Activated CD8-positive, alpha-beta memory T cell treated with anti-CD3 and anti-CD28 coated beads, Interleukin-2, amount 10 ng/mL, durations not matched to agents 7 days and 5 days (primary cell): Measurements from ENCODE around the gene IFITM5. TPM values are rescaled to one million over a fixed set of nuclear protein-coding genes. Genes with fewer than 3 reads are reported as not detected.

ENCODE experiments used
- ATAC-seq: fragments of 150-1000 bp; cut with Tn5 transposase; one replicate; pipeline ENCODE4 v1.10.0; 2021; ENCODE audit warnings: moderate library complexity
- CTCF ChIA-PET: fragments of 350-600 bp; sonication (Branson Sonifier 250); formaldehyde crosslinking; loops from one replicate; lab custom pipeline; 2021; ENCODE audit warnings: antibody characterized with exemption; lab: Charles Lee
- DNase-seq: peaks from one replicate; pipeline ENCODE4 v3.0.0-alpha.2; 2020
- H3K27ac Mint-ChIP-seq: one replicate; pipeline ENCODE4 v1.8.0; 2021; ENCODE audit warnings: mild to moderate bottlenecking, mixed read lengths
- H3K27me3 Mint-ChIP-seq: one replicate; pipeline ENCODE4 v1.8.0; 2021; ENCODE audit warnings: mixed read lengths
- H3K36me3 Mint-ChIP-seq: one replicate; pipeline ENCODE4 v1.8.0; 2021; ENCODE audit warnings: mild to moderate bottlenecking, mixed read lengths
- H3K4me1 Mint-ChIP-seq: one replicate; pipeline ENCODE4 v1.8.0; 2021; ENCODE audit warnings: mixed read lengths
- H3K4me3 Mint-ChIP-seq: one replicate; pipeline ENCODE4 v1.8.0; 2021; ENCODE audit warnings: mild to moderate bottlenecking, moderate library complexity, mixed read lengths
- H3K9me3 Mint-ChIP-seq: one replicate; pipeline ENCODE4 v1.8.0; 2022; ENCODE audit warnings: low read depth, mixed read lengths
- total RNA-seq, 2 experiments: library from RNA; stranded (reverse); gene quantifications; one replicate each; pipeline ENCODE4 v1.2.3, GENCODE V29; 2021

Gene IFITM5
- total RNA-seq, 2 experiments from 2014 or later: not detected

DNA sequence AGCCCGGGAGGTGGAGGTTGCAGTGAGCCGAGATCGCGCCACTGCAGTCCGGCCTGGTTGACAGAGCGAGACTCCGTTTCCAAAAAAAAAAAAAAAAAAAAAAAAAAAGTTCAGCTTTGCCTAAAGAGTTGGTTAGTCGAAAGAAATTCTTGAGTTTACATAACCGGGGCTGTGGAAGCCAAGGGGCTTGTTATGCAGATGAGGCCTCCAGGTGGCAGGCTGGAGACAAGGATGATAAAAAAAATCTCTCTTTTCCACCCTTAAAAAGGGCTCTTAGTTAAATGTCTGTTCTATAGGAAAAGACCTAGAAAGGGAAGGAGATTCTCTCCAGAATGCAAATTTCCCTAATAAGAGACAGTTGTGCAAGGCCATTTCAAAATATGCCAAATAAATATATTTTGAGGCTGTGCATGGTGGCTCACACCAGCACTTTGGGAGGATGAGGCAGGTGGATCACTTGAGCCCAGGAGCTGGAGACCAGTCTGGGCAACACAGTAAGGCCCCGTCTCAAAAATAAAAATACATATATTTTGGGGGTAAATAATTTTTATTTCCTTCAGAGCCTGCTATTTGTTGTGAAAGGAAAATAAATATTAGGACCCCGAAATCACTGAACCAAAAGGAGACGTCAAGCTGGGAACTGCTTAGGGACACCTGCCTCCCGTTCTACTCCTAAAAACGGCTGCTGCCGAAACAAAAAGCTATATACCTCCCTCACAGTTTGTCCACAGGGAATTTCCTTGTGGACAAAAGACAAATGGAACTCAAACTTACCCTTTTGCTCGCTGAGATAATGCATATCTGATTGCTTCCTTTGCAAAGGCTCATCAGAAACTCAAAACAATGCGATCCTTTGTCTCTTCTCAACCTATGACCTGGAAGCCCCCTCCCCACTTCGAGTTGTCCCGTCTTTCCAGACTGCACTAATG lies 5.9 kb upstream of the IFITM5 start:
- peaks cover 46% of the 10 kb centered on the region for H3K4me1 Mint-ChIP-seq
- CTCF ChIA-PET: interaction anchor here (0.7 to 5.8 kb wide), 26 partner anchors 11 to 421 kb away, joined by 3 to 54 read pairs (median 6); partner anchors contain the start of genes NLRP6, PGGHG and PTDSS2
- ATAC-seq: no peak
- no peak overlapping the region for H3K27ac Mint-ChIP-seq
- peaks cover 17% of the 10 kb centered on the region for H3K27me3 Mint-ChIP-seq
- no peaks in the 10 kb centered on the region for H3K9me3 Mint-ChIP-seq
- H3K36me3 Mint-ChIP-seq: peaks cover 19% of the 10 kb centered on the region
- no peak overlapping the region for H3K4me3 Mint-ChIP-seq
- DNase-seq: peak; percentile 81

DNA sequence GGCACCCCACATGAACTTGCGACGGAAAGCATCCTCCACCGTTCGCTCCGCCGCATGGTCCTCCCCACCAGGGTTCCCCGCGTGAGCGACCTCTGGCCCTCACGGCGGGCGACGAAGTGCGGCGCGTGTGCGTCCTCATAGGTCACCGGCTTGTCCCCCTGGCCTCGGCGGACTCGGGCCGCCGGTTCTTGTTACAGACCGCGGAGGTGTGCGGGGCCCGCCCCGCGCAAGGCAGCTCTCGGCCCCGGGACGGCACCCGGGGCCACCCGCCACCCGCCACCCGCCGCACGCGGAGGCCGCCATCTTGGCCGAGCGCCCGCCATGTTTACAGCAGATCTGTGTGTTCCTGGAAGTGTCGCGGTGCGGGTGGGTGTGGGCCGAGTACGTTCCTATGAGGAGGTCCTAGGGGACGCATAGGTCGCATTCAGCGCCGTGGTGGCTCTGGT lies 4.8 kb upstream of the IFITM5 start:
- Mint-ChIP-seq H3K4me1 (peaks cover 41% of the 10 kb centered on the region), H3K27ac (no peak overlapping the region), H3K27me3 (peaks cover 20% of the 10 kb centered on the region), H3K36me3 (peaks cover 10% of the 10 kb centered on the region), H3K4me3 (no peak overlapping the region), H3K9me3 (no peaks in the 10 kb centered on the region)
- ATAC-seq (no peak), DNase-seq (no peak)
- CTCF ChIA-PET: interaction anchor here (0.8 to 5.8 kb wide), 15 partner anchors 10 to 215 kb away, joined by 3 to 54 read pairs (median 14); partner anchors contain the start of genes PGGHG and PTDSS2

DNA sequence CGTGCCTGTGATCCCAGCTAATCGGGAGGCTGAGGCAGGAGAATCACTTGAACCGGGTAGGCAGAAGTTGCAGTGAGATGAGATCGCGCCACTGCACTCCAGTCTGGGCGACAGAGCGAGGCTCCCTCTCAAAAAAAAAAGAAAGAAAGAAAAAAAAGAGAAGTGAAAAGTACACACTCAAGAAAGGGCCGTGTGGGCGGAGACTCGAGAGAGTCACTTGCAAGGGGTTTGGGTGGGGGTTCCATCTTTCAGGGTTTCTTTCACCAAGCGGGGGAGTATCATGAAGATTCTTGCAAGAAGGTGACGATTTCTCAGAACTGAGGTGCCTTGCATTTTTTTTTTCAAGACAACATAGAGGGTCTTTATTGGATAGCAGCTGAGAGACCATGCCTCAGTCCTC lies 4.0 kb upstream of the IFITM5 start:
- Mint-ChIP-seq H3K27me3 (peaks cover 20% of the 10 kb centered on the region), H3K9me3 (no peaks in the 10 kb centered on the region), H3K4me1 (peaks cover 43% of the 10 kb centered on the region), H3K27ac (peak overlapping the region; percentile 53), H3K36me3 (peaks cover 4% of the 10 kb centered on the region), H3K4me3 (no peak overlapping the region)
- no peak for ATAC-seq
- DNase-seq: no peak
- CTCF ChIA-PET: interaction anchor here (1.1 to 5.8 kb wide), 6 partner anchors 9 to 62 kb away, joined by 4 to 54 read pairs (median 25); partner anchors contain the start of gene PGGHG

DNA sequence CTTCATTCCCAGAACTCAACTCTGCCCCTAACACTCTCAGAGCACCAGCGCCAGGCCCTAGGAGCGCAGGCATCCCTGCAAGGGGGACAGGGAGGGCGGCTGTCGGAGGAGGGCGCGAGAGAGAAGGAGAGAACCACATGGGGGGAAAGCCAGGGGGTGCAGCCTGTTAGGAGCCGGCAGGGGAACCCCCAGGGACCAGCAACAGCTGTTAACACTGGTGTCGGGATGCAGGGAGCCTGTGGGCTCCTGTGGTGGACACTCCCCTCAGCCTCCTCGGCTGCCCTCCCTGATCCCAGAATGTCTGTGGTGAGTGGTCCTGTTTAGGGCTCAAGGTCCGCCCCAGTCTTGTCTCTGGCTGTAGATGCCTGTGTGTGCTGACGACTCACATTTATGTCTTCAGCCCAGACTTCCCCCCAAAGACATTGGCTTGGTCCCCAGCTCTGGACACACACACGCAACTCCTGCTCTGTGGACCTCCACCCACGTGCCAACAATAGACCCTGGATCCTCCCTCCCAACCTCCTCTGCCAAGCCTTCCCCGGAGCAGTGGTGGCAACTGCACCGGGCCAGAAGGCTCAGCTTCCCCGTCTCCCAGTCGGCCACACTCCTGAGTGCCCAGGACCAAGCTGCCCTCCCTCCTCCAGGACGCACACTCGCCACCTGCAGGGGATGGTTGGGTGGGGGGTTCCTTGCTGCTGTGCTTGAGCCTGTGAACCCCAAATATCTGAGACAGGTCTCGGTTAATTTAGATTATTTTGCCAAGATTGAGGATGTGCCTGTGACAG lies 817 bp upstream of the IFITM5 start:
- peaks cover under 1% of the 10 kb centered on the region for H3K36me3 Mint-ChIP-seq
- CTCF ChIA-PET: interaction anchor here (0.8 to 3.5 kb wide), 4 partner anchors 42 to 97 kb away, joined by 3 to 13 read pairs (median 4); no protein-coding TSS in a partner anchor
- no peak overlapping the region for H3K4me3 Mint-ChIP-seq
- peaks cover 46% of the 10 kb centered on the region for H3K4me1 Mint-ChIP-seq
- H3K9me3 Mint-ChIP-seq: no peaks in the 10 kb centered on the region
- no peak for ATAC-seq
- H3K27me3 Mint-ChIP-seq: peaks cover 20% of the 10 kb centered on the region
- H3K27ac Mint-ChIP-seq: no peak overlapping the region
- DNase-seq: no peak

GRCh38 chr11:298406-299065 lies 790 bp downstream of the IFITM5 start:
- ATAC-seq (no peak), DNase-seq (no peak)
- Mint-ChIP-seq H3K27ac (peak overlapping the region; percentile 86), H3K4me1 (peaks cover 40% of the 10 kb centered on the region), H3K36me3 (peaks cover 4% of the 10 kb centered on the region), H3K27me3 (peaks cover 20% of the 10 kb centered on the region), H3K4me3 (no peak overlapping the region), H3K9me3 (no peaks in the 10 kb centered on the region)
- CTCF ChIA-PET: interaction anchor here (1.0 to 3.5 kb wide), 3 partner anchors 11 to 47 kb away, joined by 3 to 13 read pairs (median 5); no protein-coding TSS in a partner anchor

DNA sequence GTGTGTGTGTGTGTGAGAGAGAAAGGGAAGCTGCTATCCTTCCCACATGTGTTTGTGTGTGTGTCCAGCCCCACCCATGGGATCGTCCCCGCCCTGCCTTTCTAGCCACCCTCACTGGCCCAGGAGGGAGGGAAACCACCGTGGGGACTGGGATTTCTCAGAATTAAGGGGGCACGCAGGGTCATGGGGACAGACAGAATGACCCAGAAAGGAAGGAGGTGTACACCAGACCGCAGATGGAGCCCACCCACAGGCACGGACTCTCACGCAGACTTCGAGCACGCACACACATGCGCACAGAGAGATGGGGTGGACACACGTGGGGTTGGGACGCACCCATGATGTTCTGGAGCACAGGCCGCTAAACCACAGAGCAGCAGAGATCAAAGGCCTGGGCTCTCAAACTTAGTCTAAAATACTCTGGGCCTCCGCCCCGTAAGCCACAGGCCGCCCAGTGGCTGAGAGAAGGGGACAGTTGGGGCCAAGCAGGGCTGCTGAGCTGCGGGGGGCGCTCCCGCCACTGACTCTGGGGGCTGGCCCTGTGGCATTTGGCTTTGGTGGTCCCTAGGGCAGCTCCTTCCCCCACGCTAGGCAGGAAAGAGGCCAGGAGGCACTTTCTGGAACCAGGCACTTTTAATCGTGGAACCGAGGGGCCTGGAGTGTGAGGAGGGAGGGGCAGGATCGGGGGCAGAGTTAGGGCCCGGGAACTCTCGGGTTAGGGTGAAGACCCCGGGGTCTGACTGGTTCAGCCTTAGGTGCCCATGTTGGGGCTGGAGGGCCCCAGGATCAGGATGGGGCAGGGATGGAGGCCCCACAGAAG lies 1.5 kb downstream of the IFITM5 start:
- peak overlapping the region; percentile 45 for H3K4me3 Mint-ChIP-seq
- peaks cover 18% of the 10 kb centered on the region for H3K27me3 Mint-ChIP-seq
- H3K27ac Mint-ChIP-seq: peak overlapping the region; percentile 86
- ATAC-seq (peak; percentile 68), DNase-seq (peak; percentile 90)
- peaks cover 37% of the 10 kb centered on the region for H3K4me1 Mint-ChIP-seq
- H3K36me3 Mint-ChIP-seq: peaks cover 6% of the 10 kb centered on the region
- H3K9me3 Mint-ChIP-seq: no peaks in the 10 kb centered on the region
- CTCF ChIA-PET: interaction anchor here (1.0 to 1.2 kb wide), 2 partner anchors 17 to 47 kb away, joined by 3 to 4 read pairs; no protein-coding TSS in a partner anchor

- Mint-ChIP-seq H3K4me1 (peaks cover 37% of the 10 kb centered on the region), H3K27ac (peak overlapping the region; percentile 86), H3K27me3 (peaks cover 14% of the 10 kb centered on the region), H3K36me3 (peaks cover 6% of the 10 kb centered on the region), H3K9me3 (no peaks in the 10 kb centered on the region), H3K4me3 (peak overlapping the region; percentile 45)
- CTCF ChIA-PET: interaction anchor here (1.2 kb wide), 1 partner anchor 47 kb away, joined by 4 read pairs; no protein-coding TSS in a partner anchor
- DNase-seq (peak; percentile 72), ATAC-seq (peak; percentile 46)
Measured at GRCh38 chr11:297051-297585, 2.2 kb downstream of the IFITM5 start.

GRCh38 chr11:296171-297050 lies 2.9 kb downstream of the IFITM5 start:
- H3K9me3 Mint-ChIP-seq: no peaks in the 10 kb centered on the region
- H3K4me3 Mint-ChIP-seq: no peak overlapping the region
- no peak for DNase-seq
- ATAC-seq: no peak
- H3K36me3 Mint-ChIP-seq: peaks cover 6% of the 10 kb centered on the region
- CTCF ChIA-PET: no interaction called here
- peaks cover 14% of the 10 kb centered on the region for H3K27me3 Mint-ChIP-seq
- H3K27ac Mint-ChIP-seq: peak overlapping the region; percentile 86
- peaks cover 39% of the 10 kb centered on the region for H3K4me1 Mint-ChIP-seq

- no peak overlapping the region for H3K4me3 Mint-ChIP-seq
- peaks cover 12% of the 10 kb centered on the region for H3K36me3 Mint-ChIP-seq
- H3K27me3 Mint-ChIP-seq: peaks cover 7% of the 10 kb centered on the region
- H3K9me3 Mint-ChIP-seq: no peaks in the 10 kb centered on the region
- no peak overlapping the region for H3K27ac Mint-ChIP-seq
- ATAC-seq: no peak
- H3K4me1 Mint-ChIP-seq: peaks cover 45% of the 10 kb centered on the region
- DNase-seq: no peak
- CTCF ChIA-PET: interaction anchor here (3.3 kb wide), 1 partner anchor 9 kb away, joined by 14 read pairs; no protein-coding TSS in a partner anchor
Measured at GRCh38 chr11:295351-296170, 3.8 kb downstream of the IFITM5 start.

DNA sequence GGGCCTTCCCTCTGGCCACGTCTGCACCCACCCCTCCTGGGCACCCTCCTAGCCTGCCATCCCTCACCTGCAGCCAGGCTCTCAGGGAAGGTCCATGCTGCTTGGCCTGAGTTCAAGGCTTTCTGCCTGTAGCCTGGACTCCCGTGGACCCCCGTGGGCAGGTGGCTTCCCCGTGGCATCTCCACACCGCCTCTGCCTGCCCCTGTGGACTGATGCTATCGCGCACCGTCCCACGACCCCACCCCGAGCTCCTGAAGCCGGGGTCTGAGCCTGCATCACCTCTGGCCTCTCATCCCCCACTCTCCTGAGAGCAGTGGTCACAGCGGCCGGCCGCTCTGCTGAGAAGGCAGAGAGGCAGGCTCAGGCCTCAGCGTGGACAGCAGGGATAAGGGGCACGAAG lies 4.5 kb downstream of the IFITM5 start:
- no peak overlapping the region for H3K4me3 Mint-ChIP-seq
- H3K36me3 Mint-ChIP-seq: peaks cover 14% of the 10 kb centered on the region
- CTCF ChIA-PET: interaction anchor here (3.3 kb wide), 1 partner anchor 10 kb away, joined by 14 read pairs; no protein-coding TSS in a partner anchor
- DNase-seq (no peak), ATAC-seq (no peak)
- H3K4me1 Mint-ChIP-seq: peaks cover 49% of the 10 kb centered on the region
- no peaks in the 10 kb centered on the region for H3K9me3 Mint-ChIP-seq
- peaks cover under 1% of the 10 kb centered on the region for H3K27me3 Mint-ChIP-seq
- no peak overlapping the region for H3K27ac Mint-ChIP-seq
